Measurements from ENCODE around the gene MCM6. TPM values are rescaled to one million over a fixed set of nuclear protein-coding genes. Genes with fewer than 3 reads are reported as not detected.

Gene MCM6
- polyA plus RNA-seq, 12 donors: 12.8 to 37.3 (median 29.4) TPM; not detected in 1

- no peak for DNase-seq
These were observed 84.6 kb downstream of the MCM6 start for GRCh38 chr2:135791418-135792190.

GRCh38 chr2:135790423-135790822, 85.8 kb downstream of the MCM6 start:
- no peak for DNase-seq

Other genes starting within 250 kb of the MCM6 start
- 100 to 1,000 TPM in 4 of 12 donors, 10 to 100 TPM in 8; 68.0 to 113 (median 88.7) TPM for gene UBXN4, start 134.6 kb downstream of the MCM6 start, polyA plus RNA-seq (ENCODE audit: insufficient read length in 12 of 12)
- under 1 TPM in 1 of 12 donors, not detected in 11; 0.06 TPM for gene LCT, start 39.3 kb downstream of the MCM6 start, polyA plus RNA-seq (ENCODE audit: insufficient read length in 12 of 12)
- gene DARS1, start 109.2 kb upstream of the MCM6 start, polyA plus RNA-seq (ENCODE audit: insufficient read length in 12 of 12): 100 to 1,000 TPM in 8 of 12 donors, 10 to 100 TPM in 4; 72.8 to 942 (median 104) TPM
- 10 to 100 TPM in 11 of 12 donors, not detected in 1; 23.9 to 40.1 (median 35.5) TPM for gene CXCR4, start 241.7 kb upstream of the MCM6 start, polyA plus RNA-seq (ENCODE audit: insufficient read length in 12 of 12)